HuH-7 (cell line): ENCODE results near the gene HIPK3.
"Not testable (repeated sequence)": the region's sequence is repeated elsewhere in the genome, so short reads cannot be mapped to it uniquely, and the experiment has no call there.

Experiments used
- DNase-seq: peaks from one replicate; pipeline ENCODE4 v3.0.0; 2011; ENCODE audit warnings: low spot score

Gene HIPK3

DNA sequence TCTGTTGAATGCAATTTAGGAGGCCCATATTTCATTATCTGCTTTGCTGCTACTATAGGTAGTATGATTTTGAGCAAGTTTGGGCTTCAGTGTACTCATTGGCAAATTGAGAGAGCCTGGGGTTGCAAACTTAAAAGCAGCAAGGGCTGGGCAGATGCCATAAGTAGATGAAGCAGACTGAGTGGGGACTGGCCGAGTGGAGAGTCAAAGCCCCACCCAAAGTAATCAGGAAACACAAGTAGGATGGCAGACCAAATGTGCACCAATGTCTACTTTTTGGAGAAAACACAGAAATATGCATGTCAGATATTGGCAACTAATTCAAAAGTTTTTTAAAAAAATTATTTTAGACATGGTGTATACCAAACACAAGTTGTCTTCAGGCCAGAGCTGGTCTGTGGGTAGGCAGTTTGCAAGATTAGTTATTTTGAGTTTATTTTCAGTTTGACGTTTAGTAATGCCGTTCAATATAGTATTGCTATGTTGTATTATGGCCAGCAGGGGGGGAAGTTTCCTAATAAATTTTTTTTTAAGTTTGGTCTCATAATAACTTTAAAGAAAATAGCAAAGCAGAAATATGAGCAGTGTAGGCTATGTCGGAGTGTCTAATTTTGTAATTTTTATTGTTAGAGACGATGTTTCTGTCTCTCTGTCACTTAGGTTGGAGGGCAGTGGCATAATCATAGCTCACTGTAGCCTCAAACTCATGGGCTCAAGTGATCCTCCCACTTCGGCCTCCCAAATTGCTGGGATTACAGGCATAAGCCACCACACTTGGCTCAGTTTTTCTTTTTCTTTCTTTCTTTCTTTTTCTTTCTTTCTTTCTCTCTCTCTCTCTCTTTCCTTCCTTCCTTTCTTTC is 105.1 kb downstream of the HIPK3 start:
- DNase-seq, result no peak

DNA sequence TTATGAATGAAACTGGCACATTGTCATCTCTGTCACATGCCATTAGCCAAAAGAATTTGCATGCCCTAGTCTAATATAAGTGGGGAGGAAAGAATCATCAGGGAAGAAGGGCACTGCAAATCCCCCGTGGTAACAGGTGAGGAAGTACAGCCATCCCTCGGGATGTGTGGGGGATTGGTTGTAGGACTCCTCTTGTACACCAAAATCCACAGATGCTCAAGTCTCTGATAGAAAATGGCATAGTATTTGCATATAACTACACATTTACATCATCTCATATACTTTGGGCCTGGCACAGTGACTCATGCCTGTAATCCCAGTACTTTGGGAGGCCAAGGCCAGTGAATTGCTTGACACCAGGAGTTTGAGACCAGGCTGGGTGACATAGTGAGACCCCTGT is 109.7 kb downstream of the HIPK3 start:
- no peak for DNase-seq

DNA sequence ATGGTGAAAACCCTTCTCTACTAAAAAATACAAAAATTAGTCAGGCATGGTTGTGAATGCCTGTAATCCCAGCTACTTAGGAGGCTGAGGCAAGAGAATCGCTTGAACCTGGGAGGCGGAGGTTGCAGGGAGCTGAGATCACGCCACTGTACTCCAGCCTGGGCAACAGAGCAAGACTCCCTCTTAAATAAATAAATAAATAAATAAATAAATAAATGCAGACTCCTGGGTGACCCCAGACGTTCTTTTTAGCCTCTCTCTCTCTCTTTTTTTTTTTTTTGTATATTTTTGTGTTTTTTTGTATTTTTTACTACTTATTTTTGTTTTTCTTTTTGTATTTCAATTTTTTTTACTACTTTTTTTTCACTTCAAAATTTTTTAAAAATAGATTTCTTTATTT is 111.3 kb downstream of the HIPK3 start:
- not testable (repeated sequence) for DNase-seq

DNA sequence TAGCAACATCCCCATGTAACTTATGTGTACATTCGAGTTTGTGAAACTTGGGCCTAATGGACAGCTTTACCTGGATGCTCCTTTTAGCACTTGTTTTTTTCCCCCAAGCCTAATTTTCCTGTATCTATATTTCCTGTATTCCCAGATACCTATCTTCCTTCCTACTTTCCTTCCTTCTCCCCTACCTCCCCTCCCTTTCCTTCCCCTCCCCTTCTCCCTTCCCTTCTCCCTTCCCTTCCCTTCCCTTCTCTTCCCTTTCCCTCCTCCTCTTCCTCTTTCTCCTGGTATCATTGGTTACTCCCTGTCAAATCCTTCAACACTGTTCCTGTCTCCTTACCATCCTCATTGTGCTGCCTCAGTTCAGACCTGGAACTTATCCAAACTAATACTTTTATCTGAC is 111.8 kb downstream of the HIPK3 start:
- DNase-seq, result no peak

DNA sequence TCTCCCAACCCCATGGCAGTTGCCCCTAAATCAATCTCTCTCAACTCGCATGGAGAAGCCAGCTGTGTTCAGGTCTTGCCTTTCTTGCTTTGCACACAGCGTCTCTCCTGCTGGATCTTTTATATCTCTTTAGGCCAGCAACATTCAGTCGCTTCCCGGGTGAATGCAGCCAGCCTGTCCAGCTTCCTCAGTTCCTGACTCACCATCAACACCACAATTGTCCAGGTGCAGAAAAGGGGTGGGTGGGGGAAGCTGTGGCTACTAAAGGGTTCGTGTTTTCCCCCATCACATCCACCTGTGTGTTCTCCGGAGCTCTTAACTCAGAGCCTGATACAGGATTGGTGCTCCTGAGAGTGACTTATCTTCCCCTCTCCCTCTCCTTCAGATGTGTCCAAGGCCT is 116.5 kb downstream of the HIPK3 start:
- DNase-seq, result no peak

DNA sequence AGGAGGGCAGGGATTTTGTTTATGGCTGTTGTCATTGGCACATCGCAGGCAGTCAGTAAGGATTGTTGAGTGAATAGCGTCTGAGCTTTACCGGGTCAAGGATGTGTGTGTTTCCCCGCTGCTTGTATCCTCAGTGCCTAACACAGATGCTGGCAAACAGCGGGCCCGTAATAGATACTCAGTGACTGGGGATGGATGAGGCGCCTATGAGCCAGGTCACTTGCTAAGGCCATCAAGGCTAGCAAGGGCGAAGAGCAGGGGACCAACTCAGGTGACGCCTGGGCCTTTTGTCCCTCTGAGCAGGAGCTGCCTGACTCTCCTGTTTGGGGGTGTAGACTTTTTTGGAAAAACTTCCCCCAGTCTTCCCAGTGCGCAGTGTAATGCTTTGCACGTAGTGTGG is 118.1 kb downstream of the HIPK3 start:
- no peak for DNase-seq

DNA sequence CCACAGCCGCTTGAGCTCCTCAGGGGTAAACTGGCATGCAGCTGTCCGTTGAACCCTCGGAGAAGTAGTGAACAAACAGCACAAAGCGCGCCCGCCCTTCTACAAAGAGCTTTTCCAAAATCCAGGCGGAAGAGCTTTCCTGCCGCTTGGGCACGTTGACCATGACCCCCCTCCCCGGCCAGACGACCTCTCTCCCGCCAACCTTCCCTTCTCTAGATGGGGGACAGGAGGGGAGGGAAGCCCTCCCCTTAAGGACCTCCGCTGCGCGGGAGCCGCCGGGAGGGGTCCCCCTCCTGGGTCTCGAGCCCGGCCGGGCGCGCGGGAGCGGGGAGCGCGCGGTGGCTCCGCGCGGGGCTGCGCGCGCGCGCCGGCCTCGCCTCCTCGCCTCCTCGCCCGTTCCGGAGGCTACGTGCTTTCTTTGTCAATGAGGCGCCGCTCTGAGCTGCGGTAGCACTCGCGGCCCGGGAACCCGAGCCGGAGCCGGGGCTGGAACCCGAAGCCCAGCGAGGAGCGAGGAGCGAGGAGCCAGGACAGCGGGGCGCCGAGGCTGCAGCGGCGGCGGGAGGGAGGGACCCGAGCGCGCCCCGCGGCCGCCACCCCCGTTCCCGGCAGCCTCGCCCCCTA is 118.6 kb downstream of the HIPK3 start, which contains the start of gene KIAA1549L:
Gene KIAA1549L, plus strand, starts transcription at position 421 of the 624 bp plus-strand sequence.
- DNase-seq, result no peak

DNA sequence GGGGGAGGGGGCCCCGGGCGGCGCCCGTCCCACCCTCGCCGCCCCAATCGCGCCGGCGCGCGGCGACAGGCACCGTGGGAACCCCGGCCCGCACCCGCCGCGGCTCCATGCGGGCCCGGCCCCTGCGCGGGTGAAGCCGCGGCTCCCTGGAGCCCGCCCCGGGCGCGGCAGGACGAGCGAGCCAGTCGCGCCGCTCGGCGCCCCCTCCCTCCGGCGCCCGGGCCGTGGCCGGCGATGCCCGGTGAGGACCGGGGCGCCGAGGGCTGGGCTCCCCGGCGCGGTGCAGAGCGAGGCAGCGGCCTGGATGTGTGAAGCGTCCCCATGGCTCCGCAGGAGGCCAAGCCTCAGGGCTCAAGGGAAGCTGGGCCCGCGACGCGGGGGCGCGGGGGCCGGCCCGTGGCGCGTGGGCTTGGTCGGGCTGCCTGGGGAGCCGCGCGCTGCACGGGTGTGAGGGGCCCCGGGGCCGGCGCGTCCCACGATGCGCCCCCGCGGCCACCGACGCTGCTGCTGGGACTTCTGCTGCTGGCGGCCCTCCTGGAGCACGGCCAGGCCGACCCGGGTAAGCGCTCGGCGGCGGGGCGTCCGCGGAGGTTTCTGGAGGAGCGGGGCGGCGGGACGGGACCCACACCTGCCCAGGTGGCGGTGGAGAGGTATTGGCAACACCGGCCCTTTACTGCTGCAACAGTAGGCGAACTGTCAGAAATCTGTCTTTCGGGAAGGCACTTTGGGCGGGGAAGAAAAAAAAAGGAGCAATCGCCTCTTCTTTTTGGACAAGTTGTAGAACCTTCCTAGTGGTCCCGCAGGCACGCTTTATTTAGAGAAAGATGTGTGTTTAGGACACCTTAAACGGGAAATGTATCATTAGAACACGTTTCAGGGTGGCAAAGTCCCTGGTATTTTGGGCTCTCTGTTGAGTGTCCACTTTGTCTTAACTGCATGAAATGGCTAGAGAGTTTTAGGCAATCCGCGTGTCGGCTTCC is 119.4 kb downstream of the HIPK3 start:
- no peak for DNase-seq

DNA sequence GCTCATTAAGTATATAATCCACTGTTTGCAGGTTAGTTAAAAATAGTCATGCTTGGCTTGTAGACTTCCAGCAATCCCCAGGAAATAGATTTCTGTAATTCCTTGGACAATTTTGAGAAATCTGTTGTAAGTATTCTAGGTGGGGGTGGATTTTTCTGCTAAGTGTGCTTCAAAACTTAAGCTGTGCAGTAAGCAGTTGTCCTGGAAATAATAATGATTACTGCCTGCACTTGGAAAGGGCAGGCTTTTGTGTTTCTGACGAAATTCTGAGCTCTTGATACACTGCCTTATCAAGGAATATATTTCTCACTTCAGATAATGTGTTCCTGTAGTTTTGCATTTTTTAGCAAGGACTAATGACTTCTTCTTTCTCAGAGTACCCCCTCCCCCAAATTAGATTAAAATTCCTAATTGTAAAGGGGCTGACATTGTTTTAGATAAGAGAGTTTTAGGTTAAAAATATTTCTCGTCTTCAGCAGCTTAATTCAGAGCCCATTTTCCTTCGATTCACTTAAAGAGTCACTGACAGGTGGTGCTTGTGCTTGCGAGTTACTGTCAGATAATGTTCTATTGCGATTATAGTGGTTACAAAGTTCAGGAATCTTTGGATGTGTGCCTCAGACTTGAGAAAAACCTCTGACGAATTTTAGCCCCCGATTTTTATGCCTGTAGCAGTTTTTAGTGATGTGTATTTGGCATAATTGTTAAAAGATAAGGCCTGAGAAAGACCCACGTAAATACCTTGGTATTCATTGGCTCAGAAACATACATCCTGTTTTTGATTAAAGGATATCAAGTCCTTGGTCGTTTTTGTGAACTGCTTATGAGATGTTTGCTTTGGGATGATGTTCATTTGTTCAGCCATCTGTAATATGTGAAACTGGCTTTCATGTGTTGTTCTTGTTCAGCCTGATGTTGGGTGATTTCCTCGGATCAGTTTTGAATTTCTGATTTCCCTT is 120.5 kb downstream of the HIPK3 start:
- no peak for DNase-seq

DNA sequence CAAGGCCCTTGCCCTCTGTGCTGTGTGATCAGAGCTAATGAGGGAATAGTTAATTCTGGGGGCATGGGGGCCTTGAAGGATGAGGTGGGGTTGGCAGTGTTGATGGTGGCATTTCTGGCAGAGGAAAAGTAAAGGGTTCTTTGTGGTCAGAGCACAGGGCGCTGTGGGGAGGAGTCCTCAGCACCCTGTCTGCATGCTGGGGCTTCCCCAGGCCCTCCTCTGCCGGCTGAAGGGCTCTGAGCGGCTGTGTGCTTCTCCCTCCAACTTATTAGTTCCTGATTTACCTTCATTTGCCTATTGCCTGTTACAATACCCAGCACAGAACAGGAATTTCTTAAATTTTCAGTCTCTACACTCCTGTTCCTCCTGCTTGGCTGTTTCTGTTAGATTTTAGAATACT is 122.8 kb downstream of the HIPK3 start:
- no peak for DNase-seq

DNA sequence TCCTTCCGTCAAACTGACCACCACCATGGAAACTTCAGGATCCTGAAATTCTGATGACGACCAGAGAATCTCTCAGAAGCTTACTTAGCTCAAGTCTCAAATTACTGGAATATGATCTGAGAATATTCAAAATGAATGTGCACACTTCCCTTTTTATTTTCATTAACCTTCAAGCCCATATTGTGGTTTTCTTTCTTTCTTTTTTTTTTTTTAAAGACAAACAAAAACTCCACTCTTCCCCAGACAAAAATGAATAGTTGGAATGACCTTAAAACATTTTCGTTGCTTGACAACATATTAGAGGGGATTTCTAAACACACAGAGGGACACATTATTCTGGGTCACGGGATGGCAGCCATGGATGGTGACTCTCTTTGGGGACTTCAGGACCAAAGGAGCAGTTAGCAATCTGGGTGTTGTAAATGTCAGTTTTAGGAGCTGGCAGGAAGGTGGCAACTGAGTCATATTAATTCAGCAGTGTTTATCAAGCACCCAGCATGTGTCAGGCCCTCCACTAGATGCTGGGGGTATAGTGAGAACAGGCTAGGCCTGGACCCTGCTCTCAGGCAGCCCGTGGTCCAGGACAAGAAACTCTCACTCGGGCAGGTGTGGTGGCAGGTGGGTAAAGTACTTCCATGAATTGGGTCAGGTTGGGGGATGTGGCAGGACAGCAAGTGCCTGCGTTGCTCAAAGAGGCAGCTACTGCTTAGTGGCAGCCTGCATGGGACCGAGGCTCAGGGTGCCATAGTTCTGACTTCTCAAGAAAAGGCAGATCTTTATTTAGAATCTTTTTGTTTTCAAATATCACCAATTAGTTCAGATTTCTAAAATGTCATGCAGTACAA is 126.1 kb downstream of the HIPK3 start:
- DNase-seq, result no peak

DNA sequence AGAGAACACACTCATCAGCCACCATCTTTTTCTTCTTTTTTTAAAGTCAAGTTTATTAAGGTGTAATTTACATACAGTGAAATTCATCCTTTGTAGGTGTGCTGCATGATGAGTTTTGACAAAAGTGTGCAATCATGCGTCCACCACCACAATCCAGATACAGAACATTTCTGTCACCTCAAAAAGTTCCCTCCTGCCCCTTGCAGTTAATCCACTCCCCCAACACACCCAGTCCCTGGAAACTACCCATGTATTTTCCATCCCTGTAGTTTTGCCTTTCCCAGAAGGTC is 126.7 kb downstream of the HIPK3 start:
- DNase-seq, result no peak

DNA sequence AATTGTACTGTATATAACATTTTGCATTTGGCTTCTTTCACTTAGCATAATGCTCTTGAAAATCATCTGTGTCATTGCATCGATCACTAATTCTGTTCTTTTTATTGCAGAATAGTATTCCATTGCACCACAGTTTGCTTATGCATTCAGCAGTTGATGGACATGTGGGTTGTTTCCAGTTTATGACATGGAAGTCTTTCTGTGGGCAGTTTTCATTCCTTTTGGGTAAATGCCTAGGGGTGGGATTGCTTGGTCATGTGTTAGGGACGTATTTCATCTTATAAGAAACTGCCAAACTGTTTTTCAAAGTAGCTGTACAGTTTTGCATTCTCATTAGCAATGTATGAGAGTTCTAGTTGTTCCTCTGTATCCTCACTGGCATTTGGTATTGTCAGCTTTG is 127.0 kb downstream of the HIPK3 start:
- no peak for DNase-seq

DNA sequence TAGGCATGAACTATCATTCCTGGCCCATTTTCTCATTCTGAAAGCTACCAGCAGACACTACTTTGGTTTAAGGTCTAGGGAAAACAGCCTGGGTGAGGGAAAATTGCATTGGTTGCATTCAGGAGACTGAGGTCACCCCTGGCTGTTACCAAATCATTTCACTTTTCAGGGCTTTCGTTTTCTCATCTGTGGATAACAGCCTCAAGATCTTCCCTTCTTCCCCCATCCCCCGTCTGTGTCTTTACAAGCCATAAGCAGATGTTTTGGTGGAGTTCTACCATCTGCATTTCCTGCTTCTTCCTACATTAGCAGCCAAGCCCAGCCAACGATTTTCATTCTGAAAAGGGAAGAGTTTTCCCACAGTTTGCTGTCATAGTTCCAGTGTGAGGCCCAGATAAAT is 130.4 kb downstream of the HIPK3 start:
- DNase-seq, result no peak

DNA sequence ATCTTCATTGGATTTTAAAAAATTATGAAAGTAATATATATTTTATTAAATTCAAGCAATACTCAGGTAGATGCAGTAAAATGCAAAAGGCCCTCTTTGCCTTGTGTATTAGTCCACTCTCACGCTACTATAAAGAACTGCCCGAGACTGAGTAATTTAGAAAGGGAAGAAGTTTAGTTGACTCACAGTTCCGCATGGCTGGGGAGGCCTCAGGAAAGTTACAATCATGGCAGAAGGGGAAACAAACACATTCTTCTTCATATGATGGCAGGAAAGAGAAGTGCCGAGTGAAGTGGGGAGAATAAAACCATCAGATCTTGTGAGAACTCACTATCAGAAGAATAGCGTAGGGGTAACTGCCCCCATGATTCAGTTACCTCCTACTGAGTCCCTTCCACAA is 130.8 kb downstream of the HIPK3 start:
- DNase-seq, result no peak

DNA sequence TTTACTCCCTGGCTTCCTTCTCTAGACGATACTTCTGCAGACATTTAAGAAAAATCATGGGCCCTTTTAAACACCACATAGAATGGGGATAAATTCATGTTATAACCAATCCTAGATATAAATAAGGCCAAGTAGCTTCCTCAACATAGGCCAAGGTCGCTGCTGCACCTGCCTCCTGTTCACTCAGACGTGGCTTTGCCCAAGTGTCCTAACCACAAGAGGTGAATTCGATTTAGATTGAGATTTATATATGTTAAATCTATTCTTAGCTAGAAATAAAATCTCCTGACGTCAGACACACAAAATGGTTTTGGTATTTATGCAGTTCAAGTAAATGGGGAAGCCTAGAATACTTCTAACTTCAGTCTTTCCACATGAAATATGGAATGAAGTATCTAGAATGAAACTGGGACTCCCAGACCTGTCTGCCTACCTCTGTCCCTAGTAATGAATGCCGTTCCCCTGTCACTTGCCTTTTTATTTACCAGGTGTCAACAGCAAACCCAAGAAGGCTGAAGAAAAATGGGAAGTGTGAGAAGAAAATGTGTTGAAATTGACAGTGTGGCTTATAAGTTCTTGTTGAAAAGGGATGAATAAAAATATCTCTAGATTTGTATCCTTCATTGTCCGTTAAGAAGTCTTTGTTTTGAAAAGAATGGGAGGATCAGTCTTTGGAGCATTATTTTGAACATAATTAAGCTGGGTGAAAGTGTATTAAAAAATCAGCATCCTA is 131.8 kb downstream of the HIPK3 start:
- no peak for DNase-seq

DNA sequence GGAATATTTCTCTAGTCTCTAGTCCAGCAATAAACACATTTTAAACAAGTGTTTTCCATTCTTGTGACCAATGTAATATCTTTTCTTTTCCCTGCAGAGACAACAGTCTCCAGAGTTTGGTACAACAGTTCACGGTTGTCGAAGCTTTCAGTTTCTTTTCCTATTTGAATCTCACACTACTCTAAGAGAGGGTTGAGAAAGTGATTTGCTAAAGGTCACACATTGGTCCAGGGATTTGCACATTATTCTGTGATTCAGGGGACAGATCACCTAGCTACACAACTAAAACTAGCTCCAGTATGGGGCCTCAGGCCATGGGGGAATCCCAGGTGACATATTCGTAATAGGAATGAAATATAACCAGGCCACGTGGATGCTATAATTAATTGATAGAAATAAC is 132.5 kb downstream of the HIPK3 start:
- no peak for DNase-seq

DNA sequence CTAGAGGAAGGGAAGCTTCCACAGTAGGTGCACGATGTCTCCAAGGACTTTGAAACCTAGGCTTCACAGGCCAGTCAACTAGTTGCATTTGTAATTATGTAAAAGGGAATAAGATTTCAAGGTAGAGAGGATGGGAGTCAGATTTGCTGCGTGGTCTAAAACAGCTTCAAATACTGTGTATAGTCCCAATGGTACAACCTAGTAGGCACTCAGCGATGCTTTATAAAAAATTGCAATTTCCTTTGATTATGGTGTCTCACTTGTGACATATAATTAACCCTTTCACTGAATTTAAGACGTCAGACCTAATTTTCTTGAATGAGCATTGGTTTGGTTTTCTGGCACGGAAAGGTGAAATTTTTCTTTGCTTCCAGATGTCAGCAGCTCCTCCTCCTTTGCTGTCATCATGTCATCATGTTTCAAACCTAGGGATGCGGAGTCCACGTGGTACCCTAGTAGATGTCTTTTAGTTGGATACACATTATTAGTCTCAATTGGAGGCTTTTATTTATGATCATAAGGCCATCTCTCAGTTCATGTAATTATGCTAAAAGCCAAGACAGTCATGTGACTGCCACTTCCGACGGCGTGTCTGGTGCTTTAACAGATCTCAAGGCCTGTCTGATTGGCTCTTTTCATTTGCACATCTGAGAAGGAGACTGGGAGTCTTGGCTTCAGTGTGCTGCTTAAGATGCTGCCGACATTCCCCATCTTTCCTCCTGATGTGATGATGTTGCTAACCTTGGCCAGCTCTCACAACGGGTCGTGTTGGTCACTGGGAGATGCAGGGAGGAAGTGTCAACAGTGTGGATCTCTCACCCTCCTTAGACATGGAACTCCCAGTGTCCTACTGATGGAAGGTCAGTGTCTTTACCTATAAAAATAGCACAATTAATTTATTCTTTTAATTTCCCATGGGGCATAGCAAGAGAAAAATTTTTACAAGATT is 134.0 kb downstream of the HIPK3 start:
- DNase-seq, result no peak

DNA sequence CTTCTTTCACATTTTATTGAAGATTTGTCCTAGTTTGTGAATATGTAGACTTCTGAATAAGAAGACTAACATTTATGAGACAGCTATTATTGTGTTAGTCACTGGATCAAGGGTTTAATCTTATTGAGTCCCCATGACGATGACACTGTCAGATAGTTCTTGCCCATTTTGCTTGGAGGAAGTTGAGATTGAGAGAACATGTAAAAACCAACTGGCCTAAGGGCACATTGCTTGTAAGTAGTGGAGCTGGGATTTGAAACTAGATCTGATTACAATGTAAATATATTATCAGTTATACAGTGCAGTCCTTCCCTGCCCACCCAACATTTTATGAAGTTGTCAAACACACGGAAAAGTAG is 134.7 kb downstream of the HIPK3 start:
- no peak for DNase-seq
